GM12878 (cell line): ENCODE data around the gene RPL18.

ENCODE experiments used
- CREM ChIP-seq: IDR thresholded peaks from 2 replicates; pipeline ENCODE4 v1.6.1; 2014; ENCODE audit warnings: antibody characterized with exemption, low read depth
- EGR1 ChIP-seq, 2 experiments: IDR thresholded peaks; 1 replicate in 1 of 2; 2 replicates in 1 of 2; pipeline ENCODE4 v1.6.1; 2011 to 2012; ENCODE audit warnings: low read depth in 2 of 2, low read length in 2 of 2, borderline replicate concordance in 1 of 2, mild to moderate bottlenecking in 1 of 2, moderate library complexity in 1 of 2
- EZH2 ChIP-seq: IDR thresholded peaks from 2 replicates; pipeline ENCODE4 v1.6.1; 2012; ENCODE audit warnings: low read depth, mild to moderate bottlenecking, control low read depth, inconsistent platforms, low read length, borderline replicate concordance; ENCODE audit not compliant: control insufficient read depth
- HDAC2 ChIP-seq: fragments of 200-600 bp; sonication (generic); IDR thresholded peaks from 2 replicates; pipeline ENCODE4 v1.6.1; 2017
- JUND ChIP-seq: IDR thresholded peaks from 2 replicates; pipeline ENCODE4 v1.6.1; 2012; ENCODE audit warnings: low read depth, mild to moderate bottlenecking, low read length, improper control_type of control experiment, moderate library complexity
- NFYB ChIP-seq: IDR thresholded peaks from 2 replicates; pipeline ENCODE4 v1.6.1; 2011; ENCODE audit warnings: low read depth, mild to moderate bottlenecking, low read length, improper control_type of control experiment, moderate library complexity; ENCODE audit not compliant: insufficient read depth
- POLR2A ChIP-seq: IDR thresholded peaks from 2 replicates; pipeline ENCODE4 v1.6.1; 2011; ENCODE audit warnings: low read depth, mild to moderate bottlenecking, low read length
- RELA ChIP-seq: fragments of 450-650 bp; IDR thresholded peaks from 2 replicates; pipeline ENCODE4 v1.8.0; 2014; ENCODE audit warnings: borderline replicate concordance; ENCODE audit not compliant: partially characterized antibody
- ZBTB40 ChIP-seq: fragments of 450-650 bp; IDR thresholded peaks from 2 replicates; pipeline ENCODE4 v1.6.1; 2016; ENCODE audit warnings: mild to moderate bottlenecking, moderate library complexity, borderline replicate concordance
- TF ChIP-seq, protein P1 (sequence below), 3 experiments: IDR thresholded peaks in 2 of 3; conservative IDR thresholded peaks in 1 of 3; 2 replicates each; pipeline ENCODE4 v1.5.1; 2011; ENCODE audit warnings: low read depth in 3 of 3, low read length in 3 of 3, mild to moderate bottlenecking in 3 of 3, control low read depth in 2 of 3, moderate library complexity in 2 of 3, inconsistent platforms in 1 of 3, mixed read lengths in 1 of 3; ENCODE audit not compliant: control insufficient read depth in 2 of 3, insufficient read depth in 1 of 3; ENCODE audit errors: extremely low read depth in 1 of 3
- TF ChIP-seq, protein P2 (sequence below): fragments of 450-650 bp; IDR thresholded peaks from 2 replicates; pipeline ENCODE4 v1.6.1; 2017; ENCODE audit warnings: mild to moderate bottlenecking

GRCh38 chr19:48625891-48626327 is 6.9 kb upstream of the RPL18 start:
- no peak for TF ChIP-seq NFYB
- no peak for TF ChIP-seq RELA
- TF ChIP-seq, protein P1, sequence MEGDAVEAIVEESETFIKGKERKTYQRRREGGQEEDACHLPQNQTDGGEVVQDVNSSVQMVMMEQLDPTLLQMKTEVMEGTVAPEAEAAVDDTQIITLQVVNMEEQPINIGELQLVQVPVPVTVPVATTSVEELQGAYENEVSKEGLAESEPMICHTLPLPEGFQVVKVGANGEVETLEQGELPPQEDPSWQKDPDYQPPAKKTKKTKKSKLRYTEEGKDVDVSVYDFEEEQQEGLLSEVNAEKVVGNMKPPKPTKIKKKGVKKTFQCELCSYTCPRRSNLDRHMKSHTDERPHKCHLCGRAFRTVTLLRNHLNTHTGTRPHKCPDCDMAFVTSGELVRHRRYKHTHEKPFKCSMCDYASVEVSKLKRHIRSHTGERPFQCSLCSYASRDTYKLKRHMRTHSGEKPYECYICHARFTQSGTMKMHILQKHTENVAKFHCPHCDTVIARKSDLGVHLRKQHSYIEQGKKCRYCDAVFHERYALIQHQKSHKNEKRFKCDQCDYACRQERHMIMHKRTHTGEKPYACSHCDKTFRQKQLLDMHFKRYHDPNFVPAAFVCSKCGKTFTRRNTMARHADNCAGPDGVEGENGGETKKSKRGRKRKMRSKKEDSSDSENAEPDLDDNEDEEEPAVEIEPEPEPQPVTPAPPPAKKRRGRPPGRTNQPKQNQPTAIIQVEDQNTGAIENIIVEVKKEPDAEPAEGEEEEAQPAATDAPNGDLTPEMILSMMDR (IDR thresholded peaks at IDR 0.05 in 2 of 3, conservative IDR thresholded peaks at IDR 0.05 in 1 of 3; ENCODE audit: control insufficient read depth in 2 of 3, extremely low read depth in 1 of 3, insufficient read depth in 1 of 3, low read depth in 3 of 3, low read length in 3 of 3) = no peak
- TF ChIP-seq JUND = no peak
- TF ChIP-seq HDAC2 = no peak
- TF ChIP-seq CREM = no peak
- TF ChIP-seq EGR1 (IDR thresholded peaks at IDR 0.05; ENCODE audit: borderline replicate concordance in 1 of 2, low read depth in 2 of 2, low read length in 2 of 2) = no peak
- TF ChIP-seq POLR2A = no peak
- no peak for TF ChIP-seq EZH2
- no peak for TF ChIP-seq ZBTB40
- TF ChIP-seq, protein P2, sequence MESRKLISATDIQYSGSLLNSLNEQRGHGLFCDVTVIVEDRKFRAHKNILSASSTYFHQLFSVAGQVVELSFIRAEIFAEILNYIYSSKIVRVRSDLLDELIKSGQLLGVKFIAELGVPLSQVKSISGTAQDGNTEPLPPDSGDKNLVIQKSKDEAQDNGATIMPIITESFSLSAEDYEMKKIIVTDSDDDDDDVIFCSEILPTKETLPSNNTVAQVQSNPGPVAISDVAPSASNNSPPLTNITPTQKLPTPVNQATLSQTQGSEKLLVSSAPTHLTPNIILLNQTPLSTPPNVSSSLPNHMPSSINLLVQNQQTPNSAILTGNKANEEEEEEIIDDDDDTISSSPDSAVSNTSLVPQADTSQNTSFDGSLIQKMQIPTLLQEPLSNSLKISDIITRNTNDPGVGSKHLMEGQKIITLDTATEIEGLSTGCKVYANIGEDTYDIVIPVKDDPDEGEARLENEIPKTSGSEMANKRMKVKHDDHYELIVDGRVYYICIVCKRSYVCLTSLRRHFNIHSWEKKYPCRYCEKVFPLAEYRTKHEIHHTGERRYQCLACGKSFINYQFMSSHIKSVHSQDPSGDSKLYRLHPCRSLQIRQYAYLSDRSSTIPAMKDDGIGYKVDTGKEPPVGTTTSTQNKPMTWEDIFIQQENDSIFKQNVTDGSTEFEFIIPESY = no peak
